ENCODE measurements around the gene FLCN.

DNA sequence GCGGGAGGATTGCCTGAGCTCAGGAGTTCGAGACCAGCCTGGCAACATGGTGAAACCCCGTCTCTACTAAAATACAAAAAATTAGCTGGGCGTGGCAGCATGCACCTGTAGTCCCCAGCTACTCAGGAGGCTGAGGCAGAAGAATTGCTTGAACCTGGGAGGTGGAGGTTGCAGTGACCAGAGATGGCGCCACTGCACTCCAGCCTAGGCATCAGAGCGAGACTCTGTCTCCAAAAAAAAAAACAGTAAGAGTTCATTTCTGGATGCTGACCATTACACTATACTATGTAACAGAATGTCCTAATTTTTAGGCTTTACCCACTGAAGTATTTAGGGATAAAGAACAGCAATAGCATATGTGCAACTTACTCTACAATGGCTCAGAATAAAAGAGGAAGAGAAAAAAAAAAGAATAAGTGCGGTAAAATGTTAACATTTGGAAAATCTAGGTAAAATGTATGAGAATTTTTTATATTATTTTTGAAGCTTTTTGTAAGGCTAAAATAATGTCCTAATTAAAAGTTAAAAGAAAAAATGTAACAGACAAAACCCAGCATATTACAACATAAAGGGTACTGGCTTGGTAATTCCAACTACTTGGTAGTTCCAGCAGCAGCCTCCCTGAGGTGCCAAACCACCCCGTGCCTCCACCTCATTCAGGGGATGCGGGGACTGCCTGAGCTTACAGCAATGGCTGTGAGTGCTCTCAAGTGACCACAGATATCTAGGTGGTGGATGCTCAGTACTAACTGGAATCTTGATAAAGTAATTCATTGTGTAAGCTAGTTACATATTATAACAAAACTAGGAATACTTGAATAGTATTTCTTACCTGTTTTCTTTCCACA, 33.2 kb upstream of the FLCN start:
- no peak for TF ChIP-seq POLR2A (IDR thresholded peaks at IDR 0.05; ENCODE audit: low read depth, low read length)
- TF ChIP-seq, protein P1, sequence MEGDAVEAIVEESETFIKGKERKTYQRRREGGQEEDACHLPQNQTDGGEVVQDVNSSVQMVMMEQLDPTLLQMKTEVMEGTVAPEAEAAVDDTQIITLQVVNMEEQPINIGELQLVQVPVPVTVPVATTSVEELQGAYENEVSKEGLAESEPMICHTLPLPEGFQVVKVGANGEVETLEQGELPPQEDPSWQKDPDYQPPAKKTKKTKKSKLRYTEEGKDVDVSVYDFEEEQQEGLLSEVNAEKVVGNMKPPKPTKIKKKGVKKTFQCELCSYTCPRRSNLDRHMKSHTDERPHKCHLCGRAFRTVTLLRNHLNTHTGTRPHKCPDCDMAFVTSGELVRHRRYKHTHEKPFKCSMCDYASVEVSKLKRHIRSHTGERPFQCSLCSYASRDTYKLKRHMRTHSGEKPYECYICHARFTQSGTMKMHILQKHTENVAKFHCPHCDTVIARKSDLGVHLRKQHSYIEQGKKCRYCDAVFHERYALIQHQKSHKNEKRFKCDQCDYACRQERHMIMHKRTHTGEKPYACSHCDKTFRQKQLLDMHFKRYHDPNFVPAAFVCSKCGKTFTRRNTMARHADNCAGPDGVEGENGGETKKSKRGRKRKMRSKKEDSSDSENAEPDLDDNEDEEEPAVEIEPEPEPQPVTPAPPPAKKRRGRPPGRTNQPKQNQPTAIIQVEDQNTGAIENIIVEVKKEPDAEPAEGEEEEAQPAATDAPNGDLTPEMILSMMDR (IDR thresholded peaks at IDR 0.05 in 2 of 3, conservative IDR thresholded peaks at IDR 0.05 in 1 of 3; ENCODE audit: control insufficient read depth in 2 of 3, extremely low read depth in 1 of 3, insufficient read depth in 1 of 3, low read depth in 3 of 3, low read length in 3 of 3) = peak in 2 of 3 experiments; percentile 23 to 30; a peak in 3 of 6 replicates
- no peak for TF ChIP-seq TAF1 (IDR thresholded peaks at IDR 0.05; ENCODE audit: borderline replicate concordance, low read depth, low read length)
- no peak for TF ChIP-seq JUND (IDR thresholded peaks at IDR 0.05; ENCODE audit: low read depth, low read length)
- TF ChIP-seq EP300 (IDR thresholded peaks at IDR 0.05; ENCODE audit: borderline replicate concordance in 1 of 2, control insufficient read depth in 1 of 2, low read depth in 2 of 2, low read length in 2 of 2) = no peak
- no peak for TF ChIP-seq CHD2 (IDR thresholded peaks at IDR 0.05; ENCODE audit: borderline replicate concordance, low read depth, low read length)
- TF ChIP-seq, protein P2, sequence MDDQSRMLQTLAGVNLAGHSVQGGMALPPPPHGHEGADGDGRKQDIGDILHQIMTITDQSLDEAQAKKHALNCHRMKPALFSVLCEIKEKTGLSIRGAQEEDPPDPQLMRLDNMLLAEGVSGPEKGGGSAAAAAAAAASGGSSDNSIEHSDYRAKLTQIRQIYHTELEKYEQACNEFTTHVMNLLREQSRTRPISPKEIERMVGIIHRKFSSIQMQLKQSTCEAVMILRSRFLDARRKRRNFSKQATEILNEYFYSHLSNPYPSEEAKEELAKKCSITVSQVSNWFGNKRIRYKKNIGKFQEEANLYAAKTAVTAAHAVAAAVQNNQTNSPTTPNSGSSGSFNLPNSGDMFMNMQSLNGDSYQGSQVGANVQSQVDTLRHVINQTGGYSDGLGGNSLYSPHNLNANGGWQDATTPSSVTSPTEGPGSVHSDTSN (IDR thresholded peaks at IDR 0.05; ENCODE audit: insufficient replicate concordance, low read depth, low read length) = no peak
- TF ChIP-seq, protein P3, sequence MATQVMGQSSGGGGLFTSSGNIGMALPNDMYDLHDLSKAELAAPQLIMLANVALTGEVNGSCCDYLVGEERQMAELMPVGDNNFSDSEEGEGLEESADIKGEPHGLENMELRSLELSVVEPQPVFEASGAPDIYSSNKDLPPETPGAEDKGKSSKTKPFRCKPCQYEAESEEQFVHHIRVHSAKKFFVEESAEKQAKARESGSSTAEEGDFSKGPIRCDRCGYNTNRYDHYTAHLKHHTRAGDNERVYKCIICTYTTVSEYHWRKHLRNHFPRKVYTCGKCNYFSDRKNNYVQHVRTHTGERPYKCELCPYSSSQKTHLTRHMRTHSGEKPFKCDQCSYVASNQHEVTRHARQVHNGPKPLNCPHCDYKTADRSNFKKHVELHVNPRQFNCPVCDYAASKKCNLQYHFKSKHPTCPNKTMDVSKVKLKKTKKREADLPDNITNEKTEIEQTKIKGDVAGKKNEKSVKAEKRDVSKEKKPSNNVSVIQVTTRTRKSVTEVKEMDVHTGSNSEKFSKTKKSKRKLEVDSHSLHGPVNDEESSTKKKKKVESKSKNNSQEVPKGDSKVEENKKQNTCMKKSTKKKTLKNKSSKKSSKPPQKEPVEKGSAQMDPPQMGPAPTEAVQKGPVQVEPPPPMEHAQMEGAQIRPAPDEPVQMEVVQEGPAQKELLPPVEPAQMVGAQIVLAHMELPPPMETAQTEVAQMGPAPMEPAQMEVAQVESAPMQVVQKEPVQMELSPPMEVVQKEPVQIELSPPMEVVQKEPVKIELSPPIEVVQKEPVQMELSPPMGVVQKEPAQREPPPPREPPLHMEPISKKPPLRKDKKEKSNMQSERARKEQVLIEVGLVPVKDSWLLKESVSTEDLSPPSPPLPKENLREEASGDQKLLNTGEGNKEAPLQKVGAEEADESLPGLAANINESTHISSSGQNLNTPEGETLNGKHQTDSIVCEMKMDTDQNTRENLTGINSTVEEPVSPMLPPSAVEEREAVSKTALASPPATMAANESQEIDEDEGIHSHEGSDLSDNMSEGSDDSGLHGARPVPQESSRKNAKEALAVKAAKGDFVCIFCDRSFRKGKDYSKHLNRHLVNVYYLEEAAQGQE (IDR thresholded peaks at IDR 0.05; ENCODE audit: low read depth, low read length) = no peak
- no peak for TF ChIP-seq CREB1 (IDR thresholded peaks at IDR 0.05; ENCODE audit: low read depth)
- no peak for TF ChIP-seq TBL1XR1 (IDR thresholded peaks at IDR 0.05; ENCODE audit: low read depth, low read length)
- TF ChIP-seq ZZZ3 (IDR thresholded peaks at IDR 0.05; ENCODE audit: control insufficient read depth, insufficient read length, low read depth) = no peak
- TF ChIP-seq, protein P4, sequence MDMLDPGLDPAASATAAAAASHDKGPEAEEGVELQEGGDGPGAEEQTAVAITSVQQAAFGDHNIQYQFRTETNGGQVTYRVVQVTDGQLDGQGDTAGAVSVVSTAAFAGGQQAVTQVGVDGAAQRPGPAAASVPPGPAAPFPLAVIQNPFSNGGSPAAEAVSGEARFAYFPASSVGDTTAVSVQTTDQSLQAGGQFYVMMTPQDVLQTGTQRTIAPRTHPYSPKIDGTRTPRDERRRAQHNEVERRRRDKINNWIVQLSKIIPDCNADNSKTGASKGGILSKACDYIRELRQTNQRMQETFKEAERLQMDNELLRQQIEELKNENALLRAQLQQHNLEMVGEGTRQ (IDR thresholded peaks at IDR 0.05; ENCODE audit: borderline replicate concordance, low read depth, low read length) = no peak
- TF ChIP-seq, protein P5, sequence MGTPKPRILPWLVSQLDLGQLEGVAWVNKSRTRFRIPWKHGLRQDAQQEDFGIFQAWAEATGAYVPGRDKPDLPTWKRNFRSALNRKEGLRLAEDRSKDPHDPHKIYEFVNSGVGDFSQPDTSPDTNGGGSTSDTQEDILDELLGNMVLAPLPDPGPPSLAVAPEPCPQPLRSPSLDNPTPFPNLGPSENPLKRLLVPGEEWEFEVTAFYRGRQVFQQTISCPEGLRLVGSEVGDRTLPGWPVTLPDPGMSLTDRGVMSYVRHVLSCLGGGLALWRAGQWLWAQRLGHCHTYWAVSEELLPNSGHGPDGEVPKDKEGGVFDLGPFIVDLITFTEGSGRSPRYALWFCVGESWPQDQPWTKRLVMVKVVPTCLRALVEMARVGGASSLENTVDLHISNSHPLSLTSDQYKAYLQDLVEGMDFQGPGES (IDR thresholded peaks at IDR 0.05) = no peak
- no peak for TF ChIP-seq BHLHE40 (IDR thresholded peaks at IDR 0.05; ENCODE audit: borderline replicate concordance in 1 of 2, low read depth in 2 of 2, low read length in 1 of 2)
